GM21447 (cell line): ENCODE results near the gene VEZF1.

Source experiments
- ATAC-seq: cut with Tn5 transposase; IDR thresholded peaks from one replicate; pipeline ENCODE4 v1.9.1; 2021; ENCODE audit not compliant: unreplicated experiment

The VEZF1 gene

DNA sequence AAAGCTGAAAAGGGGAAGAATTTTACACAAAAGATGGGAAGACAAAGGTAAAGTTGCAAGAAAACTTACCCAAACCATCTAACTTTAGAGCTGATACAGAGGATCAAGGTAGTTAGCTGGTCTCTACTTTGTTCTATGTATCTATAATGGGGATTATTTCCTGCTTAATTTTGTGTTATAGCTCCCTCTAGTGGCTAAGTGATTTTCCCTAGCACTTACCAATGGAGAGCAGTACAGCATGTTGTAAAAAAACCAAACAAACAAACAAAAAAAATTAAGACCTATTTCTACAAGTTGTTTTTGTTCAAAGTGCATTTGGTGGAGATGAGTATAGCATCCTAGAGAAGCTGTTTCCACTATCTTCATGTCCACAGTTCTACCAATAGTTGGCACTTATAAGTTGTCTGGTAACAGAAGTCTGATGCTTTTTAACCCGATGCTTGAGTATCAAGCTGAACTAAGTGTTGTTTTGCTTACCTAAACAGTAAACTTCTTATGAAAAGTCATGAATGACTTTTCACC lies 11.5 kb upstream of the VEZF1 start:
- ATAC-seq, result peak; percentile 60

DNA sequence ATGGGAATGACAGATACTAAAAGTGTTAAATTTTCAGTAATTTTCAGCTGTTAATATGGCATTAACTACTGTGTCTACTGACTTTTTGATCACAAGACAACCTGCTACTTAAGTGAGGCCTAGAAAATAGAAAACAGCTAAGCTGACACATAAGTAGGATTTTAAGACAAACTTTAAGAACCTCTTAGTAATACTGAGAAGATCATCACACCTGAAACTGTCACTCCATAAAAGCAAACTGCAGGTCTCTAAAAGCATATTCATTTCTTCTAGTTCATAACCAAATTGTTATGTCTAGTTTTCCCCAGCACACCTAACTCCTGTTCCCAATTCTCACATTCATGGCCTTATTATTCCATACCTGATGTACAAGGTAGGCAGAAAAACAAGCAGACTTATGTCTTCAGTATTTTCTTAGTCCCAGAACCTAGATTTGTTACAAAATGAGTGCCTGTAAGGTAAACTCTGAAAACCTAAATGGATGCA lies 11.0 kb upstream of the VEZF1 start:
- no peak for ATAC-seq

DNA sequence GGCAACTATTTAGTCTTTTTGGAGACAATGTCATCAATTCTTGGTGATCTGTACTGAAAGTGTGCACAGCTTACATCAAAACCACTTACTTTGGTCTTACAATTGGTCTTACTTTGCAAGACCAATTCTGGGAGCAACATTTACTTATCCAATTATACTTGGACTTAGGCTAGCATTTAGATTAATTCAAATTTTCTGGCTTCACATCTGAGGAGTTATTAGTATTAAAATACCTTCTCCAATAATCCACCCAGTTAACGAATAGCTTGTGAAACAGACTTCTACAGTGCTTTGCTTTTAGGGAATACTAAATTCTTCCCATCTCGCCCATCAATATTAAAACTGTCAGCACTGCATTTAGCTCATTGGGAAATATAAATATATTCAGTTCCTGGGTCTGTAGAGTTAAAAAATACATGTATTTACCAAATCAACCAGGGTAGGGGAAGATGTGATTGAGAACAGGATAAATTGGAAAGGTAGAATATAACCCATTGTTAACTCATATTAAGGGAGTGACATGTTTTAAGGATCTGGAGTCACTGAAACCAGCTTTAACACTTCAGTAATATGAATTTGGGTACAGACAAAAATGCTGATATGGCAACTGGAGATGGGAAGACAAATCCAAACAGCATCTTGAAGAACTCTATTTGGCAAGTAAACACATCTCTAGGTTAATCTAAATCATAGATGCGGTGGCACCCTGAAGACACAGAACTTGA lies 9.2 kb upstream of the VEZF1 start:
- ATAC-seq, result no peak

DNA sequence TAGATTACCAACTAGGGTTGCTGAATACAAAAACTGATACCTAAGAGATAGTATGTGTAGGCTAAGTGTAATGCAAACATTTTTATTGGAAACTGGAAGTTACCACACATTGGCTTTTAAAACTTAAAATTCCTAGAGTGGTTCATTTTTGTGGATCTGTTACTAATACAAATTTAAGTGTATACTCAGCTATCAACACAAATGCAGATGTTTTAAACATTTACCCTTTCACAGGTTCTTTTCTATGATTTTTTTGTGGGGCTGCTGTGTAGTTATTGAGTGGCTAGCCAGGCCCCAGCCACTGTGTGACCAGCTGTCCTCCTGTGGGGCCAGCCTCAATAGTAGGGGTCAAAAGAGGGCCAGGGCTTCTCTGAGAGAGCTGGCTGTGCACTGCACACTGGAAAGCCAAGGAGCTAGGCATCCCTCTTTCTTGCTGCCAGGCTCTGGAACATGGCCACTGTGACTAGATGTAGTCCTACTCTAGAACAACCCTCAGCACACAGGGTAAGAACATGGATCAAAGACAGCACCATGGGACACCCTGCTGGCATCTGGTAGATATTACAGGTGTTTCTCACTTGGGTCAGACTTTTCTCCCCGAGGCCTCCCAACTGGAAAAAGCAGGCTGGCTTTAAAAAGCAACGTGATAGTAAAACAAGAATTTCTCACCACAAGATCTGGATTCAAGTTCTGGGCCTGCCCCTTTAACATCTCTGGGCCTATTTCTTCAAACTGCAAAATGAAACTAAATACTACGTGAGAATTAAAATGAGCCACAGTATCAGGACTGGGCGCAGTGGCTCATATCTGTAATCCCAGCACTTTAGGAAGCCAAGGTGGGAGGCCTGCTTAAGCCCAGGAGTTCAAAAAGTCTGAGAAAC lies 7.3 kb upstream of the VEZF1 start:
- peak; percentile 73 for ATAC-seq

DNA sequence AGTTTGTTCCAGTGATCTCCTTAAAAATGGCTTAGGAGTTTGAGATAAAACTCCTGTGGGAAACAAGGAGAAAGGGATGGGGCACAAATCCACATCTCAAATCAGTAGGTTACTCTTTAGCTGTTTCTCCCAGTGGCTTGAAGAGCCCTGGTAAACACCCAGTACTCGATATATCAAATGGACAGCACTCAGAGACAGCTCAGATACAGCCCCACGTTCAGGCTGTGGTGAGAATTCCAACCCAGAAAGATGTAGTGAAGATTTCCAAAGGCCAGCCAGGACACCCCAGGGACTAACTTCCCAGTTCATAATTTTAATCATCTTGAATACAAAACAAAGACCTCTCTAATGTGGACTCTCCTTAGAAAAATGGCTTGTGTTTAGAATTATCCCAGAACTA lies 6.4 kb upstream of the VEZF1 start:
- no peak for ATAC-seq

DNA sequence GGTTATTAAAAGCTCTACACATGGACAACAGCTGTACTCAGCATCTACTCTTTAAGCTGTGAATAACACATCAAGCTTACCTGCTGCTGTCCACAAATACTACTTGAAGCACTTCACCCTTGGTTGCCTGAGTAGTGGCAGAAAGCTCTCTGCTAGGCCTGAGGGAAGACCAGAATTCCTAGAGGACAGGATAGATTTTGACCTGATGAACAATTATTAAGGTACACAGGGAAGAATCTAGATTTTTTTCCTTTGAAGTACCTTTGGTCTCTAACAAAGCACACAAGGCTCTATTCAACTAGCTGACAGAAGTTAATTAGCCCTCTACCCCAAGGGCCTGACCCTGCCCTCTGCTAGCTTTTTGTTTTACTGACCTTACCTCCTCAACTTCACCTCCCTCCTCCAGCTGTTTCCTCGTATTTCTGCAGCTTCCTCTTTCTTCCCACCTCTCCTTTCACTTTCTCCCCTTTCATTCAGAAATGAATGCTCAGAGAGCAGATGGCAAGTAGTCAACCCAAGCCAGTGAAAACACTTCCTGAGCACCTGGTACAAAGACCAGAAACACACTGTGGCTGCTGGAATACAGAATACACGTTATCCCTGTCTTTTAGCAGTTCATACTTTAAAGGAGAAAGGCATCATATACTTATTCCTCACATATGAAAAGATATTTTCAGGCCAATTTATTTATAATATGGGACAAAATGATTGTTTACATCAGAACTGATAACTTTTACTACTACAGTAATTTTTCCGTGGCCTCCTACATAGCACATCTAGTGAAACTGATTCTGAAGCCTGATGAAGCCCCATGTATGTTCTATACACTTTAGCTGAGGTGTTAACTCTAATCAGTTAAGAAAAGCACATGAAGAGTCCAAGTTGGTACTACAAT lies 5.7 kb upstream of the VEZF1 start:
- no peak for ATAC-seq

DNA sequence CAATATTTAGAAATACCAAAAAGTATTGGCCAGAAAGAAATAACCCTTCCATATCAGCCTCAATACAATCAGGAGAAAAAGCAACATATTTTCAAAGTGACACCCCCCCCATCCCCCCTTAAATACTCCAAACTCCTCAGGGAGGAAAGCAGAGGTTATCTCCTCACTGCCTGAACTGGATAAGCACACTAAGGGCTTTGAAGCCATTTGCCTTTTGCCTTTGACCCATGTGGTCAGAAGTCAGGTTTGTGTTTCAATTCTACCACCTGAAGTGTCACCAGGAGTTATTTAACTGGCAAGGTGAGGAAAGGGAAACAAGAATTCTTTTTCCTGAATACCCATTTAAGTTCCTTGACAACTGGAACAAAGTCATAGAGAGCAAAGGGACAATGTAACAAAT lies 3.5 kb upstream of the VEZF1 start:
- no peak for ATAC-seq

DNA sequence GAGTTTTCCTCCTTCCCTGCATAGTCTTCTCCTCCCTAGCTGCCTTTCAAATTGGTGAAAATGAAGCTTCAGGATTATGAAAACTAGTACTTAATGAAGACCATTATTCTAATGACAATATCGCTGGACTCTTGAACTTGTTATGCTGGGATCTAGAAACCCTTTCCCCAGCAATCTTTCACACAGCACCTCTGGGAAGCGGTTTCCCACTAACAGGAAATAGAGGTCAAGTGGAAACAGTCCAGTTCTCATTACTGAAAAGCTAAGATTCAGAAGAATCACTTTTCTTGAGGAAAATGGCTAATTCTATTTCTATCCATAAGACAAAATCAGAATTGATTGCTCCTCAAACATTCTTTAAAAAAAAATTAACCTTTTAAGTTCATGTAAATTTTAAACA lies 2.0 kb upstream of the VEZF1 start:
- ATAC-seq, result no peak

DNA sequence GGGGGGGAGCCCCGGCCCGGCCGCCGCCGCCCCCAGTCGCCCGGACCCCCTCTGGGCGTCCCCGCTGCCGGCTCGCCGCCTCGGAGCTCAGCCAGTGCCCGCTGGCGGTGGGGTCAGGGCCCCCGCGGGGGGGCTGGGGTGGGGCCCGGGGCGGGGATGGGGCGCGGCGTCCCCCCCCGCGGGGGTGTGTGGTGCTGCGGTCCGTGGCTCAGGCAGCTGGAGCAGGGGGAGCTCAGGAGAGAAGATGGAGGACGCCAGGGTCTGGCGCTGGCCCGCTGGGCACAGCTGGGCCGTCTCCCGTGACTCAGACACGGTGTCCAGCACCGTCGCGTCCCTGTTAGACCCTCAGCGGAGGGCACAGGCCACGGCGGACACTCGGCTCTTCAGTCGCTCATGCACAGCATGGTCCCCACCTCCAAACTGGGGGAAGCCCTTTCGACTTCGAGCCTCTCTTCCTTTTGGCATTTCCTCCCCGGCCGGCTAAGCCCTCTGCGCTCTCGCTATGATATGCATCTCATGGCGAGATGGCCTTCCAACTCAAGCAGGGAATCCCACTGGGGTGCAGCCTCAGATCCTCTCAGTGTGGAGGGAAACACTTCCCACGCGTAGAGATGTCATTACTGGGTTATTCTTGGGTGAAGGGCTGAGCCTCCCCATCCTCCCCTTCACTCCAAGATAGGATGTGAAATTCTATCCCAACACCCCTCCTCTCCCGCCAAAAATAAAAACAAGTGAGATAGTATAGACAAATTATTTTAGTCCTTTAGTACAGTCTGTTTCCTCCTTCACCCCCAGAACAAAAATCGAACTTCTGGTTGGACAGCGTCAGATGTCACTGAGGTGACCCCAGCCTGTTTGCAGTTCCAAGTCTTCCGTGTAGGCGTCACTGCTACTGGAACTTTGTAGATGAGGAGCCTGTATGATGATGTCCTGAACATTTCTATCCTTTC lies 522 bp upstream of the VEZF1 start:
- peak; percentile 65 for ATAC-seq

DNA sequence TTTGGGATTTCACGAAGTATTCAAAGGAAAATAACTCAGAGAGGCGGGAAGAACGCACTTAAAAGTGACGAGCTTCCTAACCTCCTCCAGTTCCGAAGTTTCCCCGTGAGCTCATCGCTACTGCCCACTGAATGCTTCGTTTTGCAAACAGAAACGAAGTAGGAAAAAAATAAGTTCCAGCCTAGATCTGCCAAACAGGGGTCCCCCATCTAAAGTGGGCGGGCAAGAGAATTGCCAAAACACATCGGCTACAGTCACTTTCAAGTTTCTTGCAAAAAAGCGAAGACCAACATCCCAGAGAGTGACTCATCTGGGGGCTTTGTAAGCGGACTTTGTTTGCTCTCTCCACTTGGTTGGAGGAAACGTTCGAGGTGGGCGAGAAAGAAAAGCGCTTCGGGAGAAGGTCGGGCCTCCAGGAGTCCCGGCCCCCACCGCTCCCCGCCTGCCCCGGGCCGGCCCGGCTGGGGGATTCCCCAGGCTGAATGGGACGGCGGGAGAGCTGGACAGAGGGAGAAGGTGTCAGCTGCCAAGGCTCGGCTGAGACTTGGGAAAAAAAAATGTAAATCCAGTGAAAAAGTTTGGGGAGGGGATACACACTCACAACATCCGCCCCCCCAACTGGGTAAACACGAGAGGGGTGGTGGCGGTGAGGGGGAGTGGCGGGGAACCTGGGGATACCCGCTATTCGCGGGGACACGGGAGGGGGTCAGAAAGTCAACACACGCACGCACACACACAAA lies 1.0 kb downstream of the VEZF1 start:
- peak; percentile 14 for ATAC-seq

DNA sequence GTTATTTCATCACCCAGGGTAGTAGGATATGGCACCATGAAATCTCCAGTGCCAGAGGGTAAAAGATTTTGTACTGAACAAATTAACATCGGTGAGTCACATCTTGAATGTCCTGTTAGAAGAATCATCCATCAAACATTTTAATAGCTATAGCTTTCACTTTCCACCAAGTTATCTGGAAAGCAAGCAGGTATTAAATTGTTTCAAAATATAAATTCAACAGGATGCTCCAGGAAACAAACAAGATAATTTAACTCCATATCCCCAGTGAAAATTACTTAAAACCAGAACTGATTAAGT lies 2.4 kb downstream of the VEZF1 start:
- ATAC-seq, result no peak

DNA sequence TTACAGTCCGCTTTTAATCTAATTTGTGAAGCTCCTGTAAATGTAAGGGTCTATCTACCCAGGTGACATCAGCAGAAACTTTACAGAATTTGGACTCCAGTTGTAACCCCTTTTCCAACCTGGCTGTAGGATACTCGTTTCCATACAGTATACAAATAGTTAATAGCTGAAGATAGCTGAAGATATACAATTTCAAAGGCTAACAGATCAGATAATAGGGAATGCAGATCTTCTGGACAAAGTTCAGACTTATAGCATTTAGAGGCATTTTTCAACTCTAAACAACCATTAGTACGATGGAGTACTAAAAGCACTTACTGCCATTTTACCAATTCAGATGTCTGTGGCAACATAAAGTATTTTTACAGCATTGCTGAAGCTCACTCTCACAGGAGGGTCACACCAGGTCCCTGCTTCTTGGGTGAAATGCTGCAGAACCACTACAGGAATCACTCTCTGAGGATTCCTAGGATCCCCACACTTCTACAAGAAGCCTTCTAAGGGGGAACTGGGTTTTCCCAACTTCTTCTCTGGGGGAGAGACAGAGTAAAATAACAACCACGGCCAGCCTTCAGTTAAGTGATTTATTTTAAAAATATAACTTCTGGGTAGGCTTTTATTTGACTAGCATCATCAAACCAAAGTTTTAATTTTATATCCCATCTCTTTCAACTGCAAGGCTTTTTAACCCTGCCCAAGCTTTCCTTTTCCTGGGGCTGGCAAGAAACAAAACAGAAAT lies 2.9 kb downstream of the VEZF1 start:
- ATAC-seq, result no peak

DNA sequence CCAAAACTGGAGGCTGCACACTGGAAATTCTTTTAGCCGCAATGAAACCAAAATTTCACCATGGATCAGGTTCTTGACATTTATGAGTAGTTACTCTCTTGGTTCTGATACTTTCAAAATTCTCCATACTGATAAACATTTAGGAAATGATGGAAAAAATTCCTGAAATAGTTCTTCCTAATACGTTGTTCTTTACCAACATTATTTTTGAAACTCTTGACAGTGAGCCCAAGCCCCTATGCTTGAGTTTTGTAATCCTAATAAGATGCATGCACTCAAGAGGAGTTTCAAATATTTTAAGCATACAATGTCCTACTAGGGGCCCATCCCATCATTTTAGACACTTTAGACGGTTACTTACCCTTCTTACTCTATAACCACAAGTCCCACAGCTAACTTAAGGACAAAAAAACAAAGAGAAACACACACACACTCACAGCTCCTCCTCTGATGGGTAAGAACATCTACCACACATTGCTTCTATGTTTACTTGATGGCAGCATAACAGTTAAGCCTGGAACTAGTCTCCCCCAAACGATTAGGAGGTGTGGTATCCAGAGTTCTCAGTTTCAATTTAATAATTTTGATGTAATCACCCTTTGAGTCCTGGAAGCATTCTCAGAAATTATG lies 3.7 kb downstream of the VEZF1 start:
- no peak for ATAC-seq

DNA sequence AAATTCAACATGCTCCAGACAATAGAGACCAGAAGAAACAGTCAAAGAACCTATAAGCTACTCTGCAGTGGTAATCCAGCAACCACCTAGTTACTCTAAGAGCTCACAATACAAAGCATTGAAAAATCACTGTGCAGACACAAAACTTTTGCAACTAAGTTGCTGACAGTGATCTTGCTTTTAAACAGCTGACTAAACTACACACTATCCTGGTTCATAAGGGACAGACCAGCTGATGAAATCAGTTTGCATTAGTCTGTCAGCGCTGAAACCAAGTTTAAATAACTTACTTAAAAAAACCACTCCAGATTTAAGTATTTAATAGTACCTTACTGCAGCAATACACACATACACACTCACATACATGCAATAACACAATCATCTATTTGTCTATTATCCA lies 4.6 kb downstream of the VEZF1 start:
- no peak for ATAC-seq

DNA sequence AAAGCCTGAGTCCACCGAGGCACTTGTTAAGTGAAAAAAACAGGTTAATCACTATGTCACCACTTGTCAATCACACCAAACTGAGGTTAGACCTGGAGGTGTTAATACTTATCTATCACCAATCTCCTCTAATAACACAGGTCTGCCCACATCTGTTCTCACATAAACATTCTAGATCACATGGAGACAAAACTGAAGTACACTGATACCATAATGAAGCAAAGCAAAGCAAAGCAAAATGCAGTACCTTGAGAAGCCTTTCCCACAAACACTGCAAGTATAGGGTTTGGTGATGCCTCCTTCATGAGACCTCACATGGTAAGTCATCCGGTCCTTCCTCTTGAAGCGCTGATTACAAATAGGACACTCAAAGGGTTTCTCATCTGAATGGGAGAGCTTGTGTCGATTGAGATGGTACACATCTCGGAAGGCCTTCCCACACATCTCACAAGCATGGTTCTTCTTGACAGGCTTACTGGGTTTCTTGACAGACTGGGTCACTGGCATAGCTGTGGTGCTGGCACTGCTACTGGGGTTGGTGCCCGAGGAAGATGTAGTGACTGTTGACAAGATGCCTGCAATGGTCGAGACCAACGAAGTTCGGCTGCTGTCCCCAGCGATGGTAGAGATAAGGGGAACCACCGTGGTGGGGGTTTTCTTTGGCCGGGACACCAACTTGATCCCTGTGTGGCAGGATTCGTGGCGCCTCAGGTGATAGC lies 5.4 kb downstream of the VEZF1 start:
- no peak for ATAC-seq

DNA sequence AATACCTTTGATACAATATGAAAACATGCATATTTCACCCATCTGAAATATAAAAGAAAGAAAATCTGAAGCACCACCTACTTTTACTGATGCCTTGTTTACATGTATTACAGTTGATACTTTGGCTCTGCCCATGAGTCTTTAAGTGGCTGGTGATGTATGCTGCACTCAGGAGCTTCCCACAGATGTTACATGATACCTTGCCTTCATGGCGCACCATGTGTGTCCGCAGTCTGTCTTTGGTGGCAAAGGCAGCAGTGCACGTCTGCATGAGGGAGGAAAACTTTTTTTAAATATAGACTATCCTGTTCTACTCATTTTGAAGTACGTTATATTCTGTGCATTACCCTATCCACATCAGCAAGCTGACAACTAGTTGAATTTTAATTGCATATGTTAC lies 7.5 kb downstream of the VEZF1 start:
- ATAC-seq, result no peak

DNA sequence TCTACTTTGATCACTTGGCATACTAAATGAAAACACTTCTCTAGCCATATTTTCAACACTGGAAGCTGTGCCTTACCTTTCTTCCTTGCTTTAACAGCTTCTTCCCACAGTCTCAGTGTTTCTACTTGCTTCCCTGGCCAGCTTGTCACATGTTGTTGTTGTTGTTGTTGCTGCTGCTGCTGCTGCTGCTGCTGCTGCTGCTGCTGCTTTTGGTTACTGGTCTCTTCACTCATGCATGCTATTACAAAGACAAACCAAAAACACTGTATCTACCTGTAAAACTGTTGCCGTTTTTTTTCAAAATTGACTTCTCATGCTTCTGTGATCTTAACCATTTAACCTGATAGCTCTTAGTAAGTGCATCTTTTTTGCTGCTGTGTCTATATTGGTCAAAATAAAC lies 9.0 kb downstream of the VEZF1 start:
- no peak for ATAC-seq

DNA sequence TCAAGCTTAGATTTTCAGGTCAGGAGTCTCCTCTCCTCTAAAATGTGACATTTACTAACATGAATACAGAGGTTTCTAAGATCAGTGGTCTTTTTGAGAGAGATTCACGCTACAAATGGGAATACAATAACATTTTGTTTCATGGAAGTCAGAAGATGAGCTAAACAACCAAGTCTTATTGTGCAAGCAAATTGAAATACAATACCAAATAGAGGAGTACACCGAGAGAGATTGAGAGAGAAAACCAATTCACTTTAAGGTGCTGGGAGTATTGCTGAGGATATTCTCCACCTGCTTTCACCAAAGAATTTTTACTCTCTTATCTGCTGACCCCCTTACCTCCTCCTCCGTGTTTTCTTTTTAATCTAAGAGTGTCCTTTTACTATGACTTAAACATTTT lies 11.5 kb downstream of the VEZF1 start:
- no peak for ATAC-seq
